GM12874 (cell line): ENCODE measurements around the gene ADCY2.

ENCODE experiments used
- TF ChIP-seq, protein P1 (sequence below): IDR thresholded peaks from 2 replicates; pipeline ENCODE4 v1.5.1; 2011; ENCODE audit warnings: low read depth, mild to moderate bottlenecking, control low read depth, low read length, moderate library complexity; ENCODE audit not compliant: insufficient read depth

Gene ADCY2

DNA sequence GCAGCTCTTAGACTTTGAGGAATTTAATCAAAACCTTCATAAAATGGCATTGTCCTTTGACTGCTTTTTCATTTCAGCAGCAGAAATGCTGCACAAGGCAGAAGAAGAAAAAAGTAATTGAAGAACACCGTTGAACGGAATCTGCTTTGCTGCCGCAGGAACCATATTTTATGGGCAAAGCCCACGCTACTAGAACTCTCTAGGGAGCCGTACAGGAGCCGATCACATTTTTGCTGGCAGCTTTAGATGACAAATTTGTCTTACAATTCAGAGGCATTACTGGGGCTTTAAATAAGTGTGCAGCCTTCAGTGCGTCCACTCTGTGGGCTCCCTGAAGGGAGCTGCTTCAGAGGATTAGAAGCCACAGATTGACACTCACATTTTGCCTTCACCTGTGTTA lies 449.6 kb downstream of the ADCY2 start:
- TF ChIP-seq, protein P1, sequence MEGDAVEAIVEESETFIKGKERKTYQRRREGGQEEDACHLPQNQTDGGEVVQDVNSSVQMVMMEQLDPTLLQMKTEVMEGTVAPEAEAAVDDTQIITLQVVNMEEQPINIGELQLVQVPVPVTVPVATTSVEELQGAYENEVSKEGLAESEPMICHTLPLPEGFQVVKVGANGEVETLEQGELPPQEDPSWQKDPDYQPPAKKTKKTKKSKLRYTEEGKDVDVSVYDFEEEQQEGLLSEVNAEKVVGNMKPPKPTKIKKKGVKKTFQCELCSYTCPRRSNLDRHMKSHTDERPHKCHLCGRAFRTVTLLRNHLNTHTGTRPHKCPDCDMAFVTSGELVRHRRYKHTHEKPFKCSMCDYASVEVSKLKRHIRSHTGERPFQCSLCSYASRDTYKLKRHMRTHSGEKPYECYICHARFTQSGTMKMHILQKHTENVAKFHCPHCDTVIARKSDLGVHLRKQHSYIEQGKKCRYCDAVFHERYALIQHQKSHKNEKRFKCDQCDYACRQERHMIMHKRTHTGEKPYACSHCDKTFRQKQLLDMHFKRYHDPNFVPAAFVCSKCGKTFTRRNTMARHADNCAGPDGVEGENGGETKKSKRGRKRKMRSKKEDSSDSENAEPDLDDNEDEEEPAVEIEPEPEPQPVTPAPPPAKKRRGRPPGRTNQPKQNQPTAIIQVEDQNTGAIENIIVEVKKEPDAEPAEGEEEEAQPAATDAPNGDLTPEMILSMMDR, result no peak

DNA sequence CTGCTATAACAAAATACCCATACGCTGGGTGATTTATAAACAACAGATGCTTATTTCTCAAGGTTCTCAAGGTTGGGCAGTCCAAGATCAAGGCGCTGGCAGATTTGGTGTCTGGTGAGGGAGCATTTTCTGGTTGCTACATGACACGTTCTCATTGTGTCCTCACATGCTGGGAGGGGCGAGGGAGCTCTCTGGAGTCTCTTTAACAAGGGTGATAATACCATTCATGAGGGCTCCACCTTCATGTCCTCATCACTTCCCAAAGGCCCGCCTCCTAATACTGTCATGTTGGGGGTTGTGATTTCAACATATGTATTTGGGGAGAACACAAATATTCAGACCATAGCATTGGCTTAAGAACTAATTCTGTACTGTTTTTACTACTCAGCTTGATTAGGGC lies 450.4 kb downstream of the ADCY2 start:
- TF ChIP-seq, protein P1, result no peak

DNA sequence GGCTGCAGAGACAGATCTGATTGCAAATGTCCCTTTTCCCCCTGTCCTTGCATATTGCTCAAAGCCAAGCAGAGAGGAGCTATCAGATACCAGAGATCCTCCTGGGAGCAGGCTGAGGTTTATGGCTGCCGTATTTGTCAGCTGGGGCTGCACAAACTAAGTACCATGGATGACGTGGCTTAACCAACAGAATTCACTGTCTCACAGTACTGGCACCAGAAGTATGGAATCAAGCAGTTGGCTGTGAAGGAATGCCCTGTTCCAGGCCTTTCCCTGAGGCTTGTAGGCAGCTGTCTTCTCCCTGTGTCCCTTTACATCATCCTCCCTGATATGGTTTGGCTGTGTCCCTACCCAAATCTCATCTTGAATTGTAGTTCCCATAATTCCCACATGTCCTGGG lies 452.4 kb downstream of the ADCY2 start:
- TF ChIP-seq, protein P1, result no peak

DNA sequence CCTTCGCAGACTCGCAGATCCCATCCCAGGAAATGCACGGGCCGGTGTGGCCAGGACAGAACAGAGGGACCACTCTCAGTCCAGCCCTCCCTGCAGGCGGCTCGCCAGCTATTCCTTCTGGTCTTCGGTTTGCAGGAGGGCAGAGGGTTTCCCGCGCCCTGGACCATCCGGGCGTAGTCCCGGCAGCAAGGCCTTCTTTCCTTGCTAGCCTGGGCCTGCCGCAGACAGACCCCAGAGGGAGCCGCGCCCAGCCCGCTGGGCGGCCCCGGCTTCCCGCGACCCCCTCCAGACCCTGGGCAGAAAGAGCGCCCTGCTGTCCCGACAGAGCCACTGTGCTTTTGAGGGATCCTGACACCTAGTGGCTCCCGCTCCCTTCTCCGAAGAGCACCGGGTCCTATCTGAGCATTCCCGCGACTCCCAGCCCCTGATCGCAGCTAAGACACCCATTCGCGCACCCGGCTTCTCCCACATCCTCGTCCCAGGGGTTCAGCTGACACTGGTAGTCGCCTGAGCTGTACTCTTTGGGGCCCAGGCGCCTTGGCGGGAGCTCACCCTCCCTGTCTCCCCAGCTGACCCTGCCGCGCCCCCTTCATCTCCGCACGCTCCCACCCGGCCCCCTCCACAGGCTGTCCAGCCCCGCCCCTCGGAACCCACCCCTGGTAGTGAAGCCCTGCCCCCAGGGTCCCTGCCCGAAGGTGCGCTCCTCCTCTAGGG lies 453.9 kb downstream of the ADCY2 start:
- TF ChIP-seq, protein P1, result no peak

DNA sequence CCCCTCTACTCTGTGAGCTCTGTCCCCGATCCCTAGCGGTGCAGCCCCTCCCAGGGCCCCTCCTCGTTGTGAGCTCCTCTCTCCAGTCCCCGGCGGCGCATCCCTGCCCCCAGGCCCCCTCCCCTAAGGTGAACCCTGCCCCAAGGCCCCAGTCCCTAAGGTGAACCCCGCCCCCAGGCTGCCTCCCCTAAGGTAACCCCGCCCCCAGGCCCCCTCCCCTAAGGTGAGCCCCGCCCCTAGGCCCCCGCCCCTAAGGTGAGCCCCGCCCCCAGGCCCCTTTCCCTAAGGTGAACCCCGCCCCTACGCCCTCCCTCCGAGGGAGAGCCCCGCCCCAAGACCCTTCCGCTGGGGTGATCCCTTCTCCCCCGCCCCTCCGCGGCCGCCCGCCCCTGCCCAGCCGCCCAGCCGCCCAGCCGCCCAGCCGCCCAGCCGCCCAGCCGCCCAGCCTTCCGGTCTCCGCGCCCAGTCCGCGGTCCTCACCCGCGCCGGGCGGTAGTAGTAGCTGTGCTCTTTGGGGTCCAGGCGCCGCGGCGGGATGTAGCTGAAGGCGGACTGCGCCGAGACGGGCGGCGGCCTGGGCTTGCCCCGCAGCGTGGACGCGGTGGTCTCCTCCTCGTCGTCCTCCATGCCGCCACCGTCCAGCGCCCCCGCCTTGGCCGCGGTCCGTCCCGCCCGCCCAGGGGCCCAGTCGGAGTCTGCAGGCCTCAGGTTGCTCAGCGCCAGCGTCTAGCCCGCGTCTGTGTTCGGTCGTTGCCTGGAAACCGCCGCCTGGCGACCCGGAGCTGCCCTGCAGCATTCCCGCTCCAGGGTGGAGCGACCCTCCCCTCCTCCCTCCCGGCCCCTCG lies 454.7 kb downstream of the ADCY2 start, which contains the start of gene CFAP90:
Gene CFAP90 (minus strand): TSS at position 739 of the 845 bp plus-strand sequence. CDS start 112 bp downstream, at position 627.
- TF ChIP-seq, protein P1, result no peak

DNA sequence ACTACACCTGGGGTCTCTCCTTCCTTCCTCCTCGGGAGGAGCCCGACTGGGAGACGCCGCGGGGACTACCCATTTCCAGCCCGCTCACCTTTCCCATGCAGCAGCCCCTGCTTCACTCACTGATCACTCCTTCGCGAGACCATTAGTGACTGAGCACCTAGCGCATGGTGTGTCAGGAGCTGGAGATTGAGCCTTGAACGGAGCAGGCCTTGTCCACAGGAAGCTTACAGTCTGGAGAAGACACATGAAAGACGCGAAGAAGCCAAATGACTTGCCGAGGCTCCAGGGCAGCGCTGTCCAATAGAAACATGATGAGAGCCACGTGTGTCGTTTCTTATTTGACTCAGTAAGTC lies 455.3 kb downstream of the ADCY2 start:
- TF ChIP-seq, protein P1, result no peak

DNA sequence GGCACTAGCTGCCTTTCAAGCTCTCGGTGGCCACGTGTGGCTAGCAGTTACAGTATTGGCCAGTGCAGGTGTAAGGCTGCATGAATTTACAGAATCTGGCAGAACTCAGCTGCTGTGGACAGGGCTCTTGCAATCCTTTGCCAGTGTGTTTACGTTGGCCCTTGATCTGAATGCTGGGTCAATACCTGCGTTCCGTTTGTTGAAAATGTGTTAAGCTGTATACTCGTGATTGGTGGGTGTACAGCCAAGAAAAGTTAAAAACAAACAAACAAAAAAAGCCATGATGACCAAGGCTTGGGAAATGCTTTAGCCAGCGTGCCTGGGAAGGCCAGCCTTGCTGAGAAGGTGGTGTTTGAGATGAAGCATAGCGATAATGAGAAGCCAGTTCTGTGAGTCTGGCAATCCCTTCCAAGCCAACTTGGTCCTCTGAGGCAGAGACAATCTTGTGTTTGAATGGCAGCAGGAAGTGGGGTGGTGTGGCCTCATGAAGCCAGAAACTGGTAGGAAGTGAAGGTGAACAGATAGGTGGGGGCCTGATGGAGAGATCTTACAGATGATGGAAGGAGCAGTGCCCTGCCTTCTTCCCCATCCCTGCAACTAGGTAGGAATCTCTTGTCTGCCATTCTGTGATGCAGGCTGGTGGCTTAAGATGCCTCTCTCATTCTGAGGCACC lies 455.8 kb downstream of the ADCY2 start:
- TF ChIP-seq, protein P1, result no peak
